H1 (cell line): ENCODE measurements around the gene USP50. TPM values are rescaled to one million over a fixed set of nuclear protein-coding genes. Genes with fewer than 3 reads are reported as not detected.

Experiments
- CTCF ChIA-PET: fragments of 300-600 bp; sonication (Branson Sonifier 250); formaldehyde crosslinking; loops from one replicate; lab custom pipeline; 2021; ENCODE audit not compliant: partially characterized antibody; lab: Charles Lee
- POLR2A ChIA-PET: fragments of 300-600 bp; sonication (Branson Sonifier 250); formaldehyde crosslinking; loops from one replicate; lab custom pipeline; 2021; ENCODE audit warnings: inconsistent platforms; ENCODE audit not compliant: partially characterized antibody; lab: Charles Lee
- DNase-seq, 2 experiments: peaks; one replicate each; pipeline versions ENCODE4 v3.0.0 to v3.0.0-alpha.2; 2010 to 2022; ENCODE audit warnings: low spot score in 2 of 2, low read depth in 1 of 2, mixed read lengths in 1 of 2
- FAIRE-seq: peaks from 2 replicates; lab custom pipeline; 2011; peaks lifted over from hg19 to GRCh38; lab: Jason Lieb, UNC
- H2AFZ ChIP-seq: 2 replicates; pipeline ENCODE4 v1.8.1; 2012; ENCODE audit warnings: low read length, inconsistent platforms
- H2AK5ac ChIP-seq: 2 replicates; pipeline ENCODE4 v1.6.1; 2013; ENCODE audit warnings: low read depth, low read length
- H2BK120ac ChIP-seq: replicated peaks from 2 replicates; pipeline ENCODE3; 2013; ENCODE audit warnings: low read depth, low read length, inconsistent platforms
- H2BK12ac ChIP-seq: 2 replicates; pipeline ENCODE4 v1.6.1; 2013; ENCODE audit warnings: low read depth, low read length
- H2BK15ac ChIP-seq: 2 replicates; pipeline ENCODE4 v1.6.1; 2013; ENCODE audit warnings: low read length
- H2BK20ac ChIP-seq: 2 replicates; pipeline ENCODE4 v1.6.1; 2013; ENCODE audit warnings: low read length
- H2BK5ac ChIP-seq: 2 replicates; pipeline ENCODE4 v1.6.1; 2013; ENCODE audit warnings: low read depth, low read length
- H3K14ac ChIP-seq: 2 replicates; pipeline ENCODE4 v1.6.1; 2013; ENCODE audit warnings: inconsistent platforms; ENCODE audit not compliant: insufficient read length
- H3K18ac ChIP-seq: 2 replicates; pipeline ENCODE4 v1.6.1; 2013; ENCODE audit warnings: low read length; ENCODE audit errors: extremely low read depth
- H3K23ac ChIP-seq: 2 replicates; pipeline ENCODE4 v1.6.1; 2013; ENCODE audit warnings: inconsistent platforms; ENCODE audit not compliant: insufficient read length
- H3K23me2 ChIP-seq: 2 replicates; pipeline ENCODE4 v1.6.1; 2013; ENCODE audit warnings: low read depth, low read length
- H3K27ac ChIP-seq: 2 replicates; pipeline ENCODE4 v1.6.1; 2011; ENCODE audit warnings: low read depth, low read length, inconsistent platforms
- H3K27me3 ChIP-seq, 4 experiments: replicated peaks in 1 of 4; 1 replicate in 1 of 4; 2 replicates in 3 of 4; pipeline versions ENCODE4 v1.6.1 to v1.8.1; 2011 to 2013; ENCODE audit warnings: low read length in 3 of 4, mild to moderate bottlenecking in 3 of 4, inconsistent platforms in 2 of 4, mixed read lengths in 2 of 4, moderate library complexity in 1 of 4; ENCODE audit not compliant: control insufficient read depth in 3 of 4, insufficient read depth in 3 of 4; ENCODE audit errors: extremely low read depth in 1 of 4
- H3K36me3 ChIP-seq, 4 experiments: 2 replicates each; pipeline versions ENCODE4 v1.6.1 to v1.8.1; 2011 to 2013; ENCODE audit warnings: mild to moderate bottlenecking in 4 of 4, low read length in 3 of 4, moderate library complexity in 2 of 4, control low read depth in 1 of 4, inconsistent platforms in 1 of 4; ENCODE audit not compliant: insufficient read depth in 4 of 4, control insufficient read depth in 2 of 4
- H3K4ac ChIP-seq: replicated peaks from 2 replicates; pipeline ENCODE3; 2013; ENCODE audit warnings: low read length, low read depth, mixed read lengths, inconsistent platforms; ENCODE audit not compliant: insufficient read length
- H3K4me1 ChIP-seq, 4 experiments: replicated peaks in 1 of 4; 1 replicate in 1 of 4; 2 replicates in 3 of 4; pipeline versions ENCODE4 v1.6.1 to v1.8.1; 2011 to 2013; ENCODE audit warnings: low read length in 3 of 4, inconsistent platforms in 2 of 4, mixed read lengths in 1 of 4; ENCODE audit not compliant: insufficient read depth in 4 of 4, control insufficient read depth in 3 of 4
- H3K4me2 ChIP-seq, 2 experiments: 2 replicates each; pipeline versions ENCODE4 v1.6.1 to v1.8.1; 2011 to 2013; ENCODE audit warnings: low read depth in 2 of 2, low read length in 2 of 2, control low read depth in 1 of 2, inconsistent platforms in 1 of 2, mild to moderate bottlenecking in 1 of 2; ENCODE audit not compliant: insufficient read depth in 1 of 2
- H3K4me3 ChIP-seq, 4 experiments: fragments of 200-600, 300-600 bp in 1 of 4; sonication (generic), shearing (Covaris generic), sonication (Bioruptor Twin) in 1 of 4; 2 replicates each; pipeline versions ENCODE4 v1.5.1 to v1.8.1; 2011 to 2016; ENCODE audit warnings: low read length in 4 of 4, low read depth in 3 of 4, control low read depth in 2 of 4, inconsistent platforms in 2 of 4, mild to moderate bottlenecking in 2 of 4, mixed read lengths in 1 of 4, moderate library complexity in 1 of 4; ENCODE audit not compliant: insufficient read depth in 2 of 4; ENCODE audit errors: extremely low read depth in 1 of 4
- H3K56ac ChIP-seq: replicated peaks from 2 replicates; pipeline ENCODE3; 2013; ENCODE audit warnings: low read depth, mild to moderate bottlenecking, mixed read lengths, low read length, inconsistent platforms; ENCODE audit not compliant: insufficient read length
- H3K79me1 ChIP-seq: 2 replicates; pipeline ENCODE4 v1.6.1; 2013; ENCODE audit warnings: low read depth, low read length, control low read depth
- H3K79me2 ChIP-seq, 2 experiments: 2 replicates each; pipeline versions ENCODE4 v1.6.1 to v1.8.1; 2012 to 2013; ENCODE audit warnings: low read length in 2 of 2, mild to moderate bottlenecking in 2 of 2, inconsistent platforms in 1 of 2; ENCODE audit not compliant: insufficient read depth in 2 of 2, control insufficient read depth in 1 of 2
- H3K9ac ChIP-seq, 4 experiments: replicated peaks in 1 of 4; 1 replicate in 1 of 4; 2 replicates in 3 of 4; pipeline versions ENCODE4 v1.6.1 to v1.8.1; 2011 to 2013; ENCODE audit warnings: low read depth in 3 of 4, low read length in 3 of 4, control low read depth in 2 of 4, mild to moderate bottlenecking in 2 of 4, moderate library complexity in 2 of 4, inconsistent platforms in 1 of 4; ENCODE audit errors: extremely low read depth in 1 of 4
- H3K9me3 ChIP-seq, 2 experiments: 2 replicates each; pipeline versions ENCODE4 v1.6.1 to v1.8.1; 2012 to 2013; ENCODE audit warnings: mild to moderate bottlenecking in 2 of 2, moderate library complexity in 2 of 2, control low read depth in 1 of 2, inconsistent platforms in 1 of 2, low read depth in 1 of 2, low read length in 1 of 2, mixed read lengths in 1 of 2; ENCODE audit not compliant: insufficient read depth in 2 of 2
- H4K20me1 ChIP-seq, 2 experiments: replicated peaks in 1 of 2; 2 replicates each; pipeline versions ENCODE3 to v1.8.1; 2011 to 2013; ENCODE audit warnings: inconsistent platforms in 2 of 2, low read length in 2 of 2, mild to moderate bottlenecking in 1 of 2; ENCODE audit not compliant: insufficient read depth in 2 of 2, control insufficient read depth in 1 of 2
- H4K5ac ChIP-seq: 2 replicates; pipeline ENCODE4 v1.6.1; 2013; ENCODE audit warnings: low read length, low read depth, mixed read lengths, inconsistent platforms; ENCODE audit not compliant: insufficient read length
- H4K8ac ChIP-seq: 2 replicates; pipeline ENCODE4 v1.8.0; 2013; ENCODE audit warnings: mild to moderate bottlenecking, moderate library complexity, low read length, inconsistent platforms; ENCODE audit not compliant: insufficient read depth; ENCODE audit errors: extremely low read depth
- H4K91ac ChIP-seq: replicated peaks from 2 replicates; pipeline ENCODE3; 2013; ENCODE audit warnings: low read length, mixed read lengths, inconsistent platforms; ENCODE audit not compliant: insufficient read length
- CBX5 ChIP-seq: fragments of 300-800, 300-1000 bp; sonication (generic); IDR thresholded peaks from 2 replicates; pipeline ENCODE4 v1.7.1; 2016; ENCODE audit warnings: antibody characterized with exemption, low read length, low read depth
- MAFK ChIP-seq: IDR thresholded peaks from 2 replicates; pipeline ENCODE4 v1.6.1; 2012; ENCODE audit warnings: low read depth, mild to moderate bottlenecking, improper control_type of control experiment, low read length
- SAP30 ChIP-seq: fragments of 300-600 bp; sonication (generic); IDR thresholded peaks from 2 replicates; pipeline ENCODE4 v1.7.1; 2012; ENCODE audit warnings: low read length, moderate library complexity, mild to moderate bottlenecking, inconsistent platforms; ENCODE audit not compliant: insufficient read depth, insufficient replicate concordance
- SIX5 ChIP-seq: IDR thresholded peaks from 2 replicates; pipeline ENCODE4 v1.6.1; 2011; ENCODE audit warnings: mild to moderate bottlenecking, low read depth, low read length
- SP2 ChIP-seq: IDR thresholded peaks from 2 replicates; pipeline ENCODE4 v1.6.1; 2012; ENCODE audit warnings: mild to moderate bottlenecking, low read length, inconsistent platforms
- SP4 ChIP-seq: IDR thresholded peaks from 2 replicates; pipeline ENCODE4 v1.6.1; 2012; ENCODE audit warnings: low read length, inconsistent platforms
- TAF1 ChIP-seq: IDR thresholded peaks from 2 replicates; pipeline ENCODE4 v1.6.1; 2011; ENCODE audit warnings: mild to moderate bottlenecking, low read depth, low read length
- polyA plus RNA-seq, 7 experiments: library from polyadenylated mRNA; depleted of rRNA in 3 of 7; stranded (reverse) in 5 of 7; unstranded in 2 of 7; fragments of >200 nt in 5 of 7; fragments of 200-250 nt in 2 of 7; gene quantifications; 1 replicate in 5 of 7; 2 replicates in 1 of 7; 4 replicates in 1 of 7; pipeline versions ENCODE4 v1.2.1 to v1.2.3, GENCODE V29; 2011 to 2013; ENCODE audit warnings: missing spikeins in 2 of 7, mixed read lengths in 2 of 7
- total RNA-seq: library from RNA; stranded (reverse); fragmentation: NEBNext Ultra II Directional; extraction: Animal tissue kit (Norgen Biotek cat#: 25700); gene quantifications from 2 replicates; pipeline ENCODE4 v1.2.1, GENCODE V29; 2021
- TF ChIP-seq, protein P1 (sequence below): IDR thresholded peaks from 2 replicates; pipeline ENCODE4 v1.6.1; 2012; ENCODE audit warnings: low read length, inconsistent platforms

USP50 gene
- total and polyA plus RNA-seq, 2 of the 8 experiments (the other 6 are each of a cell fraction or from before 2014, with no cell fraction given) = not detected

- Histone ChIP-seq H3K56ac (no peak overlapping the region), H3K79me2 (no peaks in the 10 kb centered on the region), H3K27me3 (no peaks in the 10 kb centered on the region), H2BK120ac (no peak overlapping the region), H4K8ac (no peak overlapping the region), H3K9me3 (no peaks in the 10 kb centered on the region), H3K23ac (no peak overlapping the region), H2AK5ac (no peak overlapping the region), H3K9ac (no peak overlapping the region), H4K20me1 (peaks cover 0 to 2% of the 10 kb centered on the region in 2 experiments), H3K27ac (no peak overlapping the region), H3K79me1 (no peaks in the 10 kb centered on the region), H3K36me3 (peaks cover 2 to 41% (median 19%) of the 10 kb centered on the region in 4 experiments), H4K91ac (no peak overlapping the region), H2BK20ac (no peak overlapping the region), H2AFZ (no peak overlapping the region), H3K4ac (no peak overlapping the region), H3K18ac (no peak overlapping the region), H3K4me1 (no peaks in the 10 kb centered on the region), H3K23me2 (no peaks in the 10 kb centered on the region), H3K4me2 (no peak overlapping the region), H2BK5ac (no peak overlapping the region), H2BK12ac (no peak overlapping the region), H3K4me3 (no peak overlapping the region), H2BK15ac (no peak overlapping the region), H3K14ac (no peak overlapping the region), H4K5ac (no peak overlapping the region)
- DNase-seq (no peak), FAIRE-seq (no peak)
- POLR2A ChIA-PET = no interaction called here
- TF ChIP-seq, protein P1, sequence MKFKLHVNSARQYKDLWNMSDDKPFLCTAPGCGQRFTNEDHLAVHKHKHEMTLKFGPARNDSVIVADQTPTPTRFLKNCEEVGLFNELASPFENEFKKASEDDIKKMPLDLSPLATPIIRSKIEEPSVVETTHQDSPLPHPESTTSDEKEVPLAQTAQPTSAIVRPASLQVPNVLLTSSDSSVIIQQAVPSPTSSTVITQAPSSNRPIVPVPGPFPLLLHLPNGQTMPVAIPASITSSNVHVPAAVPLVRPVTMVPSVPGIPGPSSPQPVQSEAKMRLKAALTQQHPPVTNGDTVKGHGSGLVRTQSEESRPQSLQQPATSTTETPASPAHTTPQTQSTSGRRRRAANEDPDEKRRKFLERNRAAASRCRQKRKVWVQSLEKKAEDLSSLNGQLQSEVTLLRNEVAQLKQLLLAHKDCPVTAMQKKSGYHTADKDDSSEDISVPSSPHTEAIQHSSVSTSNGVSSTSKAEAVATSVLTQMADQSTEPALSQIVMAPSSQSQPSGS = no peak
- TF ChIP-seq MAFK (no peak), CBX5 (no peak), SP2 (no peak), SP4 (no peak), TAF1 (no peak), SAP30 (no peak), SIX5 (no peak)
- CTCF ChIA-PET = no interaction called here
These were observed 59.2 kb downstream of the USP50 start for GRCh38 chr15:50487287-50487686.
